H1 (cell line): ENCODE results near the gene TSPAN5.

Source experiments
- ASH2L ChIP-seq: fragments of 200-600, 300-600 bp; sonication (generic); IDR thresholded peaks from one replicate; pipeline ENCODE4 v1.7.1; 2017; ENCODE audit warnings: low read length
- ATF2 ChIP-seq: IDR thresholded peaks from 2 replicates; pipeline ENCODE4 v1.6.1; 2012; ENCODE audit warnings: low read length, inconsistent platforms
- CBX5 ChIP-seq: fragments of 300-800, 300-1000 bp; sonication (generic); IDR thresholded peaks from 2 replicates; pipeline ENCODE4 v1.7.1; 2016; ENCODE audit warnings: antibody characterized with exemption, low read length, low read depth
- CTCF ChIP-seq, 3 experiments: IDR thresholded peaks; 1 replicate in 2 of 3; 2 replicates in 1 of 3; pipeline versions ENCODE4 v1.5.1 to v1.6.1; 2011; ENCODE audit warnings: low read length in 3 of 3, mild to moderate bottlenecking in 3 of 3, inconsistent platforms in 2 of 3, low read depth in 1 of 3, moderate library complexity in 1 of 3; ENCODE audit not compliant: insufficient read depth in 1 of 3; ENCODE audit errors: control extremely low read depth in 1 of 3
- EP300 ChIP-seq, 2 experiments: IDR thresholded peaks; 1 replicate in 1 of 2; 2 replicates in 1 of 2; pipeline ENCODE4 v1.6.1; 2011 to 2012; ENCODE audit warnings: low read depth in 2 of 2, low read length in 2 of 2, mild to moderate bottlenecking in 2 of 2, borderline replicate concordance in 1 of 2, inconsistent platforms in 1 of 2, moderate library complexity in 1 of 2
- GABPA ChIP-seq: IDR thresholded peaks from 2 replicates; pipeline ENCODE4 v1.6.1; 2011; ENCODE audit warnings: mild to moderate bottlenecking, low read length, moderate library complexity, borderline replicate concordance; ENCODE audit not compliant: insufficient read depth
- POLR2AphosphoS5 ChIP-seq: IDR thresholded peaks from 2 replicates; pipeline ENCODE4 v1.6.1; 2011; ENCODE audit warnings: low read depth, low read length
- RNF2 ChIP-seq: fragments of 200-900, 300-1000 bp; sonication (generic); IDR thresholded peaks from 2 replicates; pipeline ENCODE4 v1.7.1; 2016; ENCODE audit warnings: borderline replicate concordance, low read depth, mild to moderate bottlenecking, antibody characterized with exemption, low read length; ENCODE audit not compliant: poor library complexity, severe bottlenecking; ENCODE audit errors: missing control alignments
- TAF1 ChIP-seq: IDR thresholded peaks from 2 replicates; pipeline ENCODE4 v1.6.1; 2011; ENCODE audit warnings: mild to moderate bottlenecking, low read depth, low read length
- TCF12 ChIP-seq: IDR thresholded peaks from 2 replicates; pipeline ENCODE4 v1.6.1; 2011; ENCODE audit warnings: low read depth, mild to moderate bottlenecking, low read length
- TEAD4 ChIP-seq: IDR thresholded peaks from 2 replicates; pipeline ENCODE4 v1.6.1; 2012; ENCODE audit warnings: low read depth, low read length, inconsistent platforms, mixed read lengths
- ZNF274 ChIP-seq: IDR thresholded peaks from 2 replicates; pipeline ENCODE4 v1.7.0; 2012; ENCODE audit warnings: low read length, borderline replicate concordance; ENCODE audit errors: extremely low read depth
- TF ChIP-seq, protein P1 (sequence below): IDR thresholded peaks from 2 replicates; pipeline ENCODE4 v1.6.1; 2011; ENCODE audit warnings: low read length, improper control_type of control experiment
- TF ChIP-seq, protein P2 (sequence below): IDR thresholded peaks from 2 replicates; pipeline ENCODE4 v1.6.1; 2012; ENCODE audit warnings: inconsistent platforms

GRCh38 chr4:98656443-98656842 is 2.0 kb downstream of the TSPAN5 start:
- TF ChIP-seq EP300 (IDR thresholded peaks at IDR 0.05; ENCODE audit: borderline replicate concordance in 1 of 2, low read depth in 2 of 2, low read length in 2 of 2) (no peak), CTCF (IDR thresholded peaks at IDR 0.05; ENCODE audit: control extremely low read depth in 1 of 3, insufficient read depth in 1 of 3, low read depth in 1 of 3, low read length in 3 of 3) (no peak), ATF2 (no peak), POLR2AphosphoS5 (no peak), CBX5 (no peak), TCF12 (no peak), GABPA (no peak), TEAD4 (no peak), ASH2L (no peak), TAF1 (no peak), RNF2 (no peak), ZNF274 (no peak)
- TF ChIP-seq, protein P1, sequence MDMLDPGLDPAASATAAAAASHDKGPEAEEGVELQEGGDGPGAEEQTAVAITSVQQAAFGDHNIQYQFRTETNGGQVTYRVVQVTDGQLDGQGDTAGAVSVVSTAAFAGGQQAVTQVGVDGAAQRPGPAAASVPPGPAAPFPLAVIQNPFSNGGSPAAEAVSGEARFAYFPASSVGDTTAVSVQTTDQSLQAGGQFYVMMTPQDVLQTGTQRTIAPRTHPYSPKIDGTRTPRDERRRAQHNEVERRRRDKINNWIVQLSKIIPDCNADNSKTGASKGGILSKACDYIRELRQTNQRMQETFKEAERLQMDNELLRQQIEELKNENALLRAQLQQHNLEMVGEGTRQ: no peak
- TF ChIP-seq, protein P2, sequence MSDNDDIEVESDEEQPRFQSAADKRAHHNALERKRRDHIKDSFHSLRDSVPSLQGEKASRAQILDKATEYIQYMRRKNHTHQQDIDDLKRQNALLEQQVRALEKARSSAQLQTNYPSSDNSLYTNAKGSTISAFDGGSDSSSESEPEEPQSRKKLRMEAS: no peak
